Esophagus squamous epithelium (tissue), 4 donors: Measurements from ENCODE around the gene R3HCC1L.

Experiments used
- CTCF ChIP-seq, 6 experiments: fragments of 450-650 bp in 4 of 6; fragments of 200-600 bp in 2 of 6; sonication (generic) in 2 of 6; IDR thresholded peaks; one replicate each; pipeline ENCODE4 v1.5.1; 2016 to 2019; ENCODE audit warnings: antibody characterized with exemption in 6 of 6, mild to moderate bottlenecking in 4 of 6, moderate library complexity in 4 of 6
- POLR2A ChIP-seq, 4 donors: fragments of 450-650 bp; IDR thresholded peaks; one replicate each; pipeline ENCODE4 v1.6.1; 2017; ENCODE audit warnings: antibody characterized with exemption in 4 of 4, mild to moderate bottlenecking in 4 of 4, moderate library complexity in 3 of 4

GRCh38 chr10:98257961-98258360 lies 123.5 kb downstream of the R3HCC1L start:
- no peak for TF ChIP-seq POLR2A (IDR thresholded peaks at IDR 0.05)
- no peak for TF ChIP-seq CTCF (IDR thresholded peaks at IDR 0.05)
